Smooth muscle cell (in vitro differentiated cells): ENCODE results near the gene MIA. TPM values are rescaled to one million over a fixed set of nuclear protein-coding genes. Genes with fewer than 3 reads are reported as not detected.
"Not testable (repeated sequence)": the region's sequence is repeated elsewhere in the genome, so short reads cannot be mapped to it uniquely, and the experiment has no call there.

ENCODE experiments used
- DNase-seq: peaks from one replicate; lab custom pipeline; 2025; ENCODE audit not compliant: unreplicated experiment; lab: John Stamatoyannopoulos, UW
- H2AFZ ChIP-seq: fragments of 200-600 bp; sonication (generic); 2 replicates; pipeline ENCODE4 v1.6.0; 2016; ENCODE audit warnings: antibody characterized with exemption, low read depth, mild to moderate bottlenecking
- H3F3A ChIP-seq: fragments of 200-600 bp; sonication (generic); 2 replicates; pipeline ENCODE4 v1.6.0; 2017; ENCODE audit warnings: antibody characterized with exemption, low read depth
- H3K27ac ChIP-seq: fragments of 200-600 bp; sonication (generic); 2 replicates; pipeline ENCODE4 v1.5.1; 2016; ENCODE audit warnings: low read depth, mild to moderate bottlenecking
- H3K27me3 ChIP-seq: fragments of 200-600 bp; sonication (generic); 2 replicates; pipeline ENCODE4 v1.6.1; 2016; ENCODE audit warnings: low read depth, mild to moderate bottlenecking
- H3K36me3 ChIP-seq: fragments of 200-600 bp; sonication (generic); 2 replicates; pipeline ENCODE4 v1.5.1; 2016; ENCODE audit warnings: low read depth
- H3K4me1 ChIP-seq: fragments of 200-600 bp; sonication (generic); 2 replicates; pipeline ENCODE4 v1.5.1; 2016; ENCODE audit warnings: low read depth
- H3K4me2 ChIP-seq: fragments of 200-600 bp; sonication (generic); 2 replicates; pipeline ENCODE4 v1.6.0; 2016; ENCODE audit warnings: mild to moderate bottlenecking
- H3K4me3 ChIP-seq: fragments of 200-600 bp; sonication (generic); 2 replicates; pipeline ENCODE4 v1.5.1; 2016; ENCODE audit warnings: mild to moderate bottlenecking
- H3K79me2 ChIP-seq: fragments of 200-600 bp; sonication (generic); 2 replicates; pipeline ENCODE4 v1.6.0; 2016; ENCODE audit warnings: low read depth, mild to moderate bottlenecking
- H3K9ac ChIP-seq: fragments of 200-600 bp; sonication (generic); 2 replicates; pipeline ENCODE4 v1.6.0; 2016; ENCODE audit warnings: low read depth
- H3K9me3 ChIP-seq: fragments of 200-600 bp; sonication (generic); replicated peaks from 2 replicates; pipeline ENCODE4 v1.5.1; 2016; ENCODE audit warnings: low read depth
- H4K20me1 ChIP-seq: fragments of 200-600 bp; sonication (generic); 2 replicates; pipeline ENCODE4 v1.6.0; 2016; ENCODE audit warnings: low read depth
- WGBS: methylation state at CpG from one replicate; pipeline ENCODE4 v1.1.7; 2016; ENCODE audit warnings: low lambda C conversion rate; 5-methylcytosine and 5-hydroxymethylcytosine counted together
- polyA plus RNA-seq: library from polyadenylated mRNA; unstranded; fragments of >200 nt; fragmentation: Nextera tagmentation; extraction: Ambion mirVana; gene quantifications from 2 replicates; pipeline ENCODE4 v1.2.1, GENCODE V29; 2016
- total RNA-seq: library from RNA; depleted of rRNA; stranded (reverse); fragments of >200 nt; gene quantifications from 2 replicates; pipeline ENCODE4 v1.2.3, GENCODE V29; 2014

Gene MIA
- total and polyA plus RNA-seq, 2 experiments from 2014 or later: 2.4 to 3.8 TPM

- H3K9ac ChIP-seq, H3K4me2 ChIP-seq, H3K4me3 ChIP-seq, H3K36me3 ChIP-seq, H3K27me3 ChIP-seq, H3K79me2 ChIP-seq, H3K27ac ChIP-seq, H3K9me3 ChIP-seq, H2AFZ ChIP-seq, DNase-seq: not testable (repeated sequence)
- Histone ChIP-seq H3K4me1 (peaks cover 11% of the 10 kb centered on the region), H4K20me1 (peaks cover 14% of the 10 kb centered on the region), H3F3A (peaks cover 13% of the 10 kb centered on the region)
- 93% methylated on average over 29 of the region's 29 CpGs for WGBS
Measured at GRCh38 chr19:40826699-40827385, 51.5 kb downstream of the MIA start.

Other genes with a start within 250 kb of the MIA start
- 38.8 and 40.9 TPM in 2 replicates for gene SHKBP1, start 198.6 kb upstream of the MIA start, total RNA-seq
- gene SHKBP1, start 198.6 kb upstream of the MIA start, polyA plus RNA-seq: 90.8 and 102 TPM in 2 replicates
- gene LTBP4, start 174.2 kb upstream of the MIA start, total RNA-seq: 28.5 and 38.5 TPM in 2 replicates
- gene LTBP4, start 174.2 kb upstream of the MIA start, polyA plus RNA-seq: 170 and 188 TPM in 2 replicates
- gene NUMBL, start 84.9 kb upstream of the MIA start, total RNA-seq: 30.5 and 53.6 TPM in 2 replicates
- 56.9 and 73.0 TPM in 2 replicates for gene NUMBL, start 84.9 kb upstream of the MIA start, polyA plus RNA-seq
- 17.7 and 26.0 TPM in 2 replicates for gene COQ8B, start 58.6 kb upstream of the MIA start, total RNA-seq
- 20.7 and 21.2 TPM in 2 replicates for gene COQ8B, start 58.6 kb upstream of the MIA start, polyA plus RNA-seq
- gene ITPKC, start 58.4 kb upstream of the MIA start, total RNA-seq: 22.0 and 24.1 TPM in 2 replicates
- gene ITPKC, start 58.4 kb upstream of the MIA start, polyA plus RNA-seq: 25.0 and 31.9 TPM in 2 replicates
- 2.0 and 2.9 TPM in 2 replicates for gene ACTMAP, start 25.0 kb upstream of the MIA start, total RNA-seq
- gene ACTMAP, start 25.0 kb upstream of the MIA start, polyA plus RNA-seq: 8.6 and 8.7 TPM in 2 replicates
- 30.3 and 39.3 TPM in 2 replicates for gene SNRPA, start 24.3 kb upstream of the MIA start, total RNA-seq
- 87.7 TPM in 2 replicates for gene SNRPA, start 24.3 kb upstream of the MIA start, polyA plus RNA-seq
- 10.6 and 12.1 TPM in 2 replicates for gene RAB4B, start 2.7 kb downstream of the MIA start, total RNA-seq
- 39.5 and 43.5 TPM in 2 replicates for gene RAB4B, start 2.7 kb downstream of the MIA start, polyA plus RNA-seq
- 25.1 and 26.7 TPM in 2 replicates for gene EGLN2, start 23.7 kb downstream of the MIA start, total RNA-seq
- gene EGLN2, start 23.7 kb downstream of the MIA start, polyA plus RNA-seq: 77.1 and 90.5 TPM in 2 replicates
- not detected in 2 replicates for gene CYP2A6, start 74.9 kb downstream of the MIA start, total RNA-seq
- not detected in 2 replicates for gene CYP2A6, start 74.9 kb downstream of the MIA start, polyA plus RNA-seq
- not detected in 2 replicates for gene CYP2A7, start 106.7 kb downstream of the MIA start, total RNA-seq
- gene CYP2A7, start 106.7 kb downstream of the MIA start, polyA plus RNA-seq: not detected in 2 replicates
- gene CYP2B6, start 215.8 kb downstream of the MIA start, total RNA-seq: not detected in 2 replicates
- gene CYP2B6, start 215.8 kb downstream of the MIA start, polyA plus RNA-seq: not detected in 2 replicates